Uterus (tissue), 4 donors: Measurements from ENCODE around the gene HOMER2. TPM values are rescaled to one million over a fixed set of nuclear protein-coding genes. Genes with fewer than 3 reads are reported as not detected.

Source experiments
- DNase-seq, 2 donors: peaks; one replicate each; pipeline ENCODE4 v3.0.0-alpha.2; 2019 to 2020
- H3K27ac ChIP-seq, 2 donors: fragments of 200-600 bp; sonication (generic); 1 replicate in 1 of 2; 2 replicates in 1 of 2; pipeline ENCODE4 v1.5.1; 2016 to 2018
- H3K27me3 ChIP-seq, 2 donors: fragments of 200-600 bp; sonication (generic); one replicate each; pipeline ENCODE4 v1.5.1; 2018 to 2019; ENCODE audit warnings: control low read depth in 1 of 2
- H3K36me3 ChIP-seq, 2 donors: fragments of 200-600 bp; sonication (generic); one replicate each; pipeline ENCODE4 v1.5.1; 2019; ENCODE audit warnings: control low read depth in 1 of 2
- H3K4me1 ChIP-seq, 2 donors: fragments of 200-600 bp; sonication (generic); one replicate each; pipeline ENCODE4 v1.5.1; 2018 to 2019; ENCODE audit warnings: control low read depth in 1 of 2
- H3K4me3 ChIP-seq, 2 donors: fragments of 200-600 bp; sonication (generic); 1 replicate in 1 of 2; 2 replicates in 1 of 2; pipeline ENCODE4 v1.5.1; 2018 to 2019; ENCODE audit warnings: mild to moderate bottlenecking in 1 of 2
- H3K9me3 ChIP-seq, 2 donors: fragments of 200-600 bp; sonication (generic); one replicate each; pipeline ENCODE4 v1.5.1; 2019; ENCODE audit warnings: control low read depth in 1 of 2
- CTCF ChIP-seq, 4 experiments: fragments of 200-600 bp in 2 of 4; fragments of 450-650 bp in 2 of 4; sonication (generic) in 2 of 4; IDR thresholded peaks; one replicate each; pipeline ENCODE4 v1.5.1; 2016 to 2019; ENCODE audit warnings: antibody characterized with exemption in 4 of 4, mild to moderate bottlenecking in 2 of 4, moderate library complexity in 1 of 4
- POLR2A ChIP-seq, 2 donors: fragments of 450-650 bp; IDR thresholded peaks; one replicate each; pipeline ENCODE4 v1.6.1; 2016; ENCODE audit warnings: antibody characterized with exemption in 2 of 2, mild to moderate bottlenecking in 1 of 2, moderate library complexity in 1 of 2
- intact Hi-C: fragments of 100-400 bp; cut with DNase I; formaldehyde crosslinking; loops from one replicate; pipeline ENCODE4 v1.15.1; 2023; ENCODE audit warnings: low total_unique reads
- total RNA-seq, 4 donors: library from RNA; depleted of rRNA in 3 of 4; stranded (reverse); fragments of >200 nt in 3 of 4; gene quantifications; one replicate each; pipeline versions ENCODE4 v1.1.0 to v1.2.4, GENCODE V29; 2014 to 2023
- donor health status: DM: yes; HTN: yes; CAD: no.

Gene HOMER2
- total RNA-seq, 4 donors from 2014 or later, result 5.1 to 50.0 (median 10.6) TPM

- H3K27ac ChIP-seq, result no peak overlapping the region
- intact Hi-C loops, result no loop called here
- H3K4me3 ChIP-seq, result no peak overlapping the region
- DNase-seq, result no peak
- no peaks in the 10 kb centered on the region for H3K9me3 ChIP-seq
- no peaks in the 10 kb centered on the region for H3K27me3 ChIP-seq
- no peaks in the 10 kb centered on the region for H3K4me1 ChIP-seq
- no peaks in the 10 kb centered on the region for H3K36me3 ChIP-seq
- no peak for TF ChIP-seq CTCF (IDR thresholded peaks at IDR 0.05)
- no peak for TF ChIP-seq POLR2A (IDR thresholded peaks at IDR 0.05)
Observed at GRCh38 chr15:82864967-82865366, 87.6 kb downstream of the HOMER2 start.

- intact Hi-C loops, result no loop called here
- Histone ChIP-seq H3K27me3 (no peaks in the 10 kb centered on the region), H3K9me3 (no peaks in the 10 kb centered on the region), H3K27ac (no peak overlapping the region), H3K36me3 (no peaks in the 10 kb centered on the region), H3K4me3 (no peak overlapping the region), H3K4me1 (no peaks in the 10 kb centered on the region)
- DNase-seq, result no peak
- no peak for TF ChIP-seq CTCF (IDR thresholded peaks at IDR 0.05)
- no peak for TF ChIP-seq POLR2A (IDR thresholded peaks at IDR 0.05)
Observed at GRCh38 chr15:82862886-82863285, 89.6 kb downstream of the HOMER2 start.

- intact Hi-C loops, result no loop called here
- H3K27me3 ChIP-seq, result no peaks in the 10 kb centered on the region
- H3K4me3 ChIP-seq, result no peak overlapping the region
- TF ChIP-seq POLR2A (IDR thresholded peaks at IDR 0.05) (no peak), CTCF (IDR thresholded peaks at IDR 0.05) (no peak)
- H3K36me3 ChIP-seq, result no peaks in the 10 kb centered on the region
- H3K27ac ChIP-seq, result no peak overlapping the region
- no peaks in the 10 kb centered on the region for H3K4me1 ChIP-seq
- H3K9me3 ChIP-seq, result no peaks in the 10 kb centered on the region
- no peak for DNase-seq
Observed at GRCh38 chr15:82858932-82859331, 93.6 kb downstream of the HOMER2 start.

GRCh38 chr15:82856397-82857170 is 95.9 kb downstream of the HOMER2 start:
- intact Hi-C loops, result no loop called here
- Histone ChIP-seq H3K27me3 (no peaks in the 10 kb centered on the region), H3K9me3 (no peaks in the 10 kb centered on the region), H3K36me3 (no peaks in the 10 kb centered on the region), H3K4me3 (no peak overlapping the region), H3K27ac (no peak overlapping the region), H3K4me1 (no peaks in the 10 kb centered on the region)
- no peak for TF ChIP-seq CTCF (IDR thresholded peaks at IDR 0.05)
- no peak for TF ChIP-seq POLR2A (IDR thresholded peaks at IDR 0.05)
- DNase-seq, result no peak

GRCh38 chr15:82855286-82856100 is 97.0 kb downstream of the HOMER2 start:
- DNase-seq, result no peak
- H3K27ac ChIP-seq, result no peak overlapping the region
- TF ChIP-seq POLR2A (IDR thresholded peaks at IDR 0.05) (no peak), CTCF (IDR thresholded peaks at IDR 0.05) (no peak)
- no peaks in the 10 kb centered on the region for H3K9me3 ChIP-seq
- no peaks in the 10 kb centered on the region for H3K27me3 ChIP-seq
- no peaks in the 10 kb centered on the region for H3K4me1 ChIP-seq
- H3K4me3 ChIP-seq, result no peak overlapping the region
- intact Hi-C loops, result no loop called here
- H3K36me3 ChIP-seq, result no peaks in the 10 kb centered on the region
